G401 (cell line): ENCODE results near the gene MGAT5. TPM values are rescaled to one million over a fixed set of nuclear protein-coding genes. Genes with fewer than 3 reads are reported as not detected.

Source experiments
- DNase-seq: peaks from one replicate; pipeline ENCODE4 v3.0.0-alpha.2; 2015; ENCODE audit warnings: low spot score
- in situ Hi-C: cut with HindIII; loops from 2 replicates; pipeline ENCODE4 v1.10.0; 2016; ENCODE audit warnings: low sequenced_read_pairs, mixed read lengths
- total RNA-seq: library from RNA; depleted of rRNA; stranded (reverse); fragments of >200 nt; shearing (Covaris generic); gene quantifications from 2 replicates; pipeline ENCODE4 v1.2.3, GENCODE V29; 2014

MGAT5 gene
- total RNA-seq, 1 experiment from 2014 or later, result 0.07 TPM

- no peak for DNase-seq
- in situ Hi-C loops, result no loop called here
Observed at GRCh38 chr2:134498654-134499053, 244.8 kb downstream of the MGAT5 start.

GRCh38 chr2:134499307-134499926 lies 245.5 kb downstream of the MGAT5 start:
- in situ Hi-C loops, result no loop called here
- DNase-seq, result no peak

GRCh38 chr2:134500211-134500935 lies 246.5 kb downstream of the MGAT5 start:
- in situ Hi-C loops, result no loop called here
- DNase-seq, result peak; percentile 38

GRCh38 chr2:134501476-134502091 lies 247.7 kb downstream of the MGAT5 start:
- DNase-seq, result peak; percentile 64
- in situ Hi-C loops, result no loop called here

- in situ Hi-C loops, result no loop called here
- DNase-seq, result no peak
Observed at GRCh38 chr2:134502104-134502503, 248.2 kb downstream of the MGAT5 start.
